UCSD-AML1 (cell line): ENCODE results near the gene TOX3.

Source experiments
- DNase-seq: peaks from one replicate; lab custom pipeline; 2025; ENCODE audit not compliant: unreplicated experiment; lab: John Stamatoyannopoulos, UW

Gene TOX3

GRCh38 chr16:52460639-52461178, 86.2 kb downstream of the TOX3 start:
- DNase-seq = no peak

GRCh38 chr16:52456368-52456767, 90.6 kb downstream of the TOX3 start:
- no peak for DNase-seq

GRCh38 chr16:52455549-52456277, 91.2 kb downstream of the TOX3 start:
- DNase-seq = no peak

GRCh38 chr16:52453644-52454043, 93.3 kb downstream of the TOX3 start:
- no peak for DNase-seq

GRCh38 chr16:52451971-52452421, 94.9 kb downstream of the TOX3 start:
- no peak for DNase-seq

GRCh38 chr16:52450916-52451315, 96.0 kb downstream of the TOX3 start:
- DNase-seq = no peak

GRCh38 chr16:52450241-52450640, 96.7 kb downstream of the TOX3 start:
- no peak for DNase-seq

GRCh38 chr16:52446080-52446479, 100.9 kb downstream of the TOX3 start:
- no peak for DNase-seq

GRCh38 chr16:52441886-52442285, 105.1 kb downstream of the TOX3 start:
- DNase-seq = no peak

GRCh38 chr16:52440248-52440647, 106.7 kb downstream of the TOX3 start:
- no peak for DNase-seq

GRCh38 chr16:52439750-52440149, 107.2 kb downstream of the TOX3 start:
- no peak for DNase-seq

GRCh38 chr16:52439171-52439701, 107.7 kb downstream of the TOX3 start:
- DNase-seq = no peak

- no peak for DNase-seq
Measured at GRCh38 chr16:52437277-52437670, 109.7 kb downstream of the TOX3 start.

- DNase-seq = no peak
Measured at GRCh38 chr16:52436339-52437276, 110.3 kb downstream of the TOX3 start.

- no peak for DNase-seq
Measured at GRCh38 chr16:52434224-52434623, 112.7 kb downstream of the TOX3 start.

GRCh38 chr16:52433643-52434042, 113.3 kb downstream of the TOX3 start:
- no peak for DNase-seq

- no peak for DNase-seq
Measured at GRCh38 chr16:52424591-52424990, 122.4 kb downstream of the TOX3 start.

GRCh38 chr16:52422307-52422706, 124.6 kb downstream of the TOX3 start:
- no peak for DNase-seq

- no peak for DNase-seq
Measured at GRCh38 chr16:52418201-52418600, 128.7 kb downstream of the TOX3 start.

GRCh38 chr16:52416888-52417287, 130.1 kb downstream of the TOX3 start:
- DNase-seq = no peak

- DNase-seq = no peak
Measured at GRCh38 chr16:52411011-52411410, 135.9 kb downstream of the TOX3 start.
